GM23248 (cell line): ENCODE results near the gene SURF1. TPM values are rescaled to one million over a fixed set of nuclear protein-coding genes. Genes with fewer than 3 reads are reported as not detected.

Experiments
- DNase-seq: peaks from one replicate; pipeline ENCODE4 v3.0.0-alpha.2; 2015
- H2AFZ ChIP-seq: fragments of 200-600 bp; sonication (generic); 2 replicates; pipeline ENCODE4 v1.6.1; 2016; ENCODE audit warnings: antibody characterized with exemption
- H3F3A ChIP-seq: fragments of 200-600 bp; sonication (generic); 2 replicates; pipeline ENCODE4 v1.6.1; 2016; ENCODE audit warnings: mild to moderate bottlenecking, antibody characterized with exemption, mixed run types; ENCODE audit not compliant: insufficient read depth
- H3K27ac ChIP-seq: fragments of 200-600 bp; sonication (generic); 2 replicates; pipeline ENCODE4 v1.5.1; 2016; ENCODE audit warnings: mild to moderate bottlenecking
- H3K27me3 ChIP-seq: fragments of 200-600 bp; sonication (generic); replicated peaks from 2 replicates; pipeline ENCODE4 v1.6.1; 2016; ENCODE audit warnings: mild to moderate bottlenecking; ENCODE audit not compliant: insufficient read depth
- H3K36me3 ChIP-seq: fragments of 200-600 bp; sonication (generic); 2 replicates; pipeline ENCODE4 v1.6.1; 2016; ENCODE audit warnings: low read depth, mild to moderate bottlenecking
- H3K4me1 ChIP-seq: fragments of 200-600 bp; sonication (generic); 2 replicates; pipeline ENCODE4 v1.6.1; 2016; ENCODE audit warnings: mild to moderate bottlenecking; ENCODE audit not compliant: insufficient read depth
- H3K4me2 ChIP-seq: fragments of 200-600 bp; sonication (generic); one replicate; pipeline ENCODE4 v1.6.1; 2016; ENCODE audit warnings: mild to moderate bottlenecking; ENCODE audit not compliant: unreplicated experiment
- H3K4me3 ChIP-seq: fragments of 200-600 bp; sonication (generic); 2 replicates; pipeline ENCODE4 v1.5.1; 2016; ENCODE audit warnings: mild to moderate bottlenecking
- H3K79me2 ChIP-seq: fragments of 200-600 bp; sonication (generic); 2 replicates; pipeline ENCODE4 v1.6.1; 2016; ENCODE audit warnings: mild to moderate bottlenecking; ENCODE audit not compliant: insufficient read depth
- H3K9ac ChIP-seq: fragments of 200-600 bp; sonication (generic); 2 replicates; pipeline ENCODE4 v1.6.1; 2016; ENCODE audit warnings: mild to moderate bottlenecking
- H3K9me2 ChIP-seq: fragments of 200-600 bp; sonication (generic); 2 replicates; pipeline ENCODE4 v1.6.1; 2016; ENCODE audit warnings: mixed run types, mild to moderate bottlenecking, moderate library complexity; ENCODE audit not compliant: insufficient read depth
- H3K9me3 ChIP-seq: fragments of 200-600 bp; sonication (generic); one replicate; pipeline ENCODE4 v1.6.1; 2017; ENCODE audit warnings: low read depth
- H4K20me1 ChIP-seq: fragments of 200-600 bp; sonication (generic); 2 replicates; pipeline ENCODE4 v1.6.0; 2016; ENCODE audit not compliant: insufficient read depth
- EZH2 ChIP-seq: fragments of 200-600 bp; sonication (generic); IDR thresholded peaks from 2 replicates; pipeline ENCODE4 v1.6.1; 2018; ENCODE audit warnings: antibody characterized with exemption, mild to moderate bottlenecking; ENCODE audit not compliant: insufficient read depth, poor library complexity, severe bottlenecking
- EZH2phosphoT487 ChIP-seq: fragments of 200-600 bp; sonication (generic); IDR thresholded peaks from 2 replicates; pipeline ENCODE4 v1.6.1; 2018; ENCODE audit warnings: antibody characterized with exemption, moderate library complexity, mild to moderate bottlenecking, low read depth; ENCODE audit not compliant: insufficient read depth
- WGBS, 2 experiments: methylation state at CpG; one replicate each; pipeline ENCODE4 v1.1.6; 2015 to 2017; ENCODE audit warnings: low lambda C conversion rate in 2 of 2, low coverage in 1 of 2; ENCODE audit errors: missing lambda C conversion rate in 2 of 2; 5-methylcytosine and 5-hydroxymethylcytosine counted together
- in situ Hi-C: fragments of 300-500 bp; cut with MboI; formaldehyde crosslinking; loops from 2 replicates; pipeline ENCODE4 v1.15.0; 2020
- polyA plus RNA-seq: library from polyadenylated mRNA; unstranded; fragments of >200 nt; fragmentation: Nextera tagmentation; extraction: Ambion mirVana; gene quantifications from 2 replicates; pipeline ENCODE4 v1.2.1, GENCODE V29; 2016
- total RNA-seq: library from RNA; depleted of rRNA; stranded (reverse); fragments of >200 nt; shearing (Covaris generic); gene quantifications from 2 replicates; pipeline ENCODE4 v1.2.3, GENCODE V29; 2014

SURF1 gene
- total and polyA plus RNA-seq, 2 experiments from 2014 or later, result 29.1 to 57.4 TPM

GRCh38 chr9:133385452-133385851 lies 29.2 kb upstream of the SURF1 start:
- in situ Hi-C loops, result no loop called here
- Histone ChIP-seq H3K27ac (no peak overlapping the region), H3K4me2 (no peak overlapping the region), H4K20me1 (no peaks in the 10 kb centered on the region), H3F3A (no peaks in the 10 kb centered on the region), H3K9ac (no peak overlapping the region), H3K9me3 (no peaks in the 10 kb centered on the region), H3K79me2 (no peaks in the 10 kb centered on the region), H3K4me3 (no peak overlapping the region), H2AFZ (no peak overlapping the region), H3K4me1 (no peaks in the 10 kb centered on the region), H3K27me3 (no peaks in the 10 kb centered on the region), H3K36me3 (no peaks in the 10 kb centered on the region), H3K9me2 (0 out of 2 replicates have a peak, but pooled peaks cover 5% of the 10 kb centered on the region)
- DNase-seq, result no peak
- no peak for TF ChIP-seq EZH2
- TF ChIP-seq EZH2phosphoT487, result no peak
- WGBS, 2 experiments, result 74 to 83% methylated on average over 14 of the region's 14 CpGs

- TF ChIP-seq EZH2phosphoT487 (no peak), EZH2 (no peak)
- H4K20me1 ChIP-seq, result no peaks in the 10 kb centered on the region
- WGBS, 2 experiments, result 87% methylated on average over 17 of the region's 17 CpGs
- H3K4me2 ChIP-seq, result no peak overlapping the region
- no peak overlapping the region for H3K27ac ChIP-seq
- H3K27me3 ChIP-seq, result no peaks in the 10 kb centered on the region
- in situ Hi-C loops, result no loop called here
- H3K4me1 ChIP-seq, result no peaks in the 10 kb centered on the region
- no peaks in the 10 kb centered on the region for H3K36me3 ChIP-seq
- no peak overlapping the region for H2AFZ ChIP-seq
- H3K79me2 ChIP-seq, result no peaks in the 10 kb centered on the region
- DNase-seq, result no peak
- no peaks in the 10 kb centered on the region for H3K9me3 ChIP-seq
- no peak overlapping the region for H3K9ac ChIP-seq
- 0 out of 2 replicates have a peak, but pooled peaks cover 5% of the 10 kb centered on the region for H3K9me2 ChIP-seq
- no peak overlapping the region for H3K4me3 ChIP-seq
- H3F3A ChIP-seq, result no peaks in the 10 kb centered on the region
Observed at GRCh38 chr9:133384736-133385321, 28.5 kb upstream of the SURF1 start.

DNA sequence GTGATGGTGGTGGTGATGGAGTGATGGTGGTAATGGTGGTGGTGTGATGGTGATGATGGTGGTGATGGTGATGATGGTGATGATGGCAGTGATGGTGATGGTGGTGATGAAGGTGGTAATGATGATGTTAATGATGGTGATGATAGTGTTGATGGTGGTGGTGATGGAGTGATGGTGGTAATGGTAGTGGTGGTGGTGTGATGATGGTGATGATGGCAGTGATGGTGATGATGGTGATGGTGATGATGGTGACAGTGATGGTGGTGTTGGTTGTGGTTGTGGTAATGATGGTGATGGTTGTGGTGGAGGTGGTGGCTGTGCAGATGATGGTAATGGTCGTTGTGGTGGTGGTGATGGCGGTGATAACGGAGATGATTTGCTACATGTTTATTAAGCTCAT lies 27.2 kb upstream of the SURF1 start:
- Histone ChIP-seq H3F3A (0 out of 2 replicates have a peak, but pooled peaks cover 4% of the 10 kb centered on the region), H3K4me2 (no peak overlapping the region), H2AFZ (no peak overlapping the region), H3K4me3 (no peak overlapping the region), H3K36me3 (no peaks in the 10 kb centered on the region), H3K9me3 (no peaks in the 10 kb centered on the region), H3K27ac (no peak overlapping the region), H3K27me3 (no peaks in the 10 kb centered on the region), H3K9ac (no peak overlapping the region), H3K79me2 (no peaks in the 10 kb centered on the region), H3K4me1 (no peaks in the 10 kb centered on the region), H3K9me2 (0 out of 2 replicates have a peak, but pooled peaks cover 5% of the 10 kb centered on the region), H4K20me1 (no peaks in the 10 kb centered on the region)
- WGBS, 2 experiments, result 87 to 90% methylated on average over 3 of the region's 3 CpGs
- in situ Hi-C loops, result no loop called here
- DNase-seq, result no peak
- no peak for TF ChIP-seq EZH2phosphoT487
- TF ChIP-seq EZH2, result no peak

DNA sequence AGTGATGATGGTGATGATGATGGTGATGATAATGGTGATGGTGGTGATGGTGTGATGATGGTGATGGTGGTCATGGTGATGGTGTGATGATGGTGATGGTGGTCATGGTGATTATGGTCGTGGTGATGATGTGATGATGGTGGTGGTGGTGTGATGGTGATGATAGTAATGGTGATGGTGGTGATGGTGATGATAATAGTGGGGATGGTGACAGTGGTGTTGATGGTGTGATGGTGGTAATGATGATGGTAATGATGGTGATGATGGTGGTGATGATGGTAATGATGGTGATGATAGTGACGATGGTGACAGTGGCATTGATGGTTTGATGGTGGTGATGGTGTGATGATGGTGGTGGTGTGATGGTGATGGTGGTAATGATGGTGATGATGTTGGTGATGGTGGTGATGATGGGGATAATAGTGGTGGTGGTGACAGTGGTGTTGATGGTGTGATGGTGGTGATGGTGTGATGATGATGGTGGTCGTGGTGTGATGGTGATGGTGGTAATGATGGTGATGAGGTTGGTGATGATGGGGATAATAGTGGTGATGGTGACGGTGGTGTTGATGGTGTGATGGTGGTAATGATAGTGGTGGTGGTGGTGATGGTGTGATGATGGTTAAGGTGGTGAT lies 26.3 kb upstream of the SURF1 start:
- Histone ChIP-seq H3F3A (peaks cover 12% of the 10 kb centered on the region; the same call in 1 of the 2 replicates), H3K4me3 (no peak overlapping the region), H3K9me2 (0 out of 2 replicates have a peak, but pooled peaks cover 5% of the 10 kb centered on the region), H3K27ac (no peak overlapping the region), H2AFZ (no peak overlapping the region), H3K9me3 (no peaks in the 10 kb centered on the region), H3K4me2 (no peak overlapping the region), H3K79me2 (no peaks in the 10 kb centered on the region), H3K9ac (no peak overlapping the region), H3K4me1 (no peaks in the 10 kb centered on the region), H3K36me3 (no peaks in the 10 kb centered on the region), H4K20me1 (no peaks in the 10 kb centered on the region), H3K27me3 (no peaks in the 10 kb centered on the region)
- no peak for DNase-seq
- WGBS, 2 experiments, result 77 to 90% methylated on average over 4 of the region's 4 CpGs
- TF ChIP-seq EZH2phosphoT487, result no peak
- TF ChIP-seq EZH2, result no peak
- in situ Hi-C loops, result no loop called here
